Ishikawa (cell line): ENCODE data around the gene CHST2.

Experiments used
- CEBPB ChIP-seq: IDR thresholded peaks from 2 replicates; pipeline ENCODE4 v1.6.1; 2012
- CREB1 ChIP-seq: IDR thresholded peaks from 2 replicates; pipeline ENCODE4 v1.6.1; 2012; ENCODE audit warnings: low read depth
- EGR1 ChIP-seq: IDR thresholded peaks from 2 replicates; pipeline ENCODE4 v1.6.1; 2012
- EP300 ChIP-seq: IDR thresholded peaks from 2 replicates; pipeline ENCODE4 v1.6.1; 2012; ENCODE audit warnings: borderline replicate concordance
- FOXM1 ChIP-seq: IDR thresholded peaks from 2 replicates; pipeline ENCODE4 v1.6.1; 2012; ENCODE audit warnings: low read depth, borderline replicate concordance
- NFIC ChIP-seq: IDR thresholded peaks from 2 replicates; pipeline ENCODE4 v1.6.1; 2012
- RAD21 ChIP-seq: IDR thresholded peaks from 2 replicates; pipeline ENCODE4 v1.6.1; 2012; ENCODE audit warnings: low read depth
- TAF1 ChIP-seq: IDR thresholded peaks from 2 replicates; pipeline ENCODE4 v1.6.1; 2012; ENCODE audit warnings: low read depth, mild to moderate bottlenecking
- TCF12 ChIP-seq: IDR thresholded peaks from 2 replicates; pipeline ENCODE4 v1.6.1; 2012; ENCODE audit warnings: low read depth
- TEAD4 ChIP-seq: IDR thresholded peaks from 2 replicates; pipeline ENCODE4 v1.6.1; 2012
- YY1 ChIP-seq: IDR thresholded peaks from 2 replicates; pipeline ENCODE4 v1.6.1; 2012; ENCODE audit warnings: low read depth
- ZBTB7A ChIP-seq: IDR thresholded peaks from 2 replicates; pipeline ENCODE4 v1.6.1; 2012; ENCODE audit warnings: low read depth
- TF ChIP-seq, protein P1 (sequence below): IDR thresholded peaks from 2 replicates; pipeline ENCODE4 v1.6.1; 2012
- TF ChIP-seq, protein P2 (sequence below): IDR thresholded peaks from 2 replicates; pipeline ENCODE4 v1.6.1; 2012; ENCODE audit warnings: low read depth, mild to moderate bottlenecking
- TF ChIP-seq, protein P3 (sequence below): IDR thresholded peaks from 2 replicates; pipeline ENCODE4 v1.6.1; 2012

The CHST2 gene

DNA sequence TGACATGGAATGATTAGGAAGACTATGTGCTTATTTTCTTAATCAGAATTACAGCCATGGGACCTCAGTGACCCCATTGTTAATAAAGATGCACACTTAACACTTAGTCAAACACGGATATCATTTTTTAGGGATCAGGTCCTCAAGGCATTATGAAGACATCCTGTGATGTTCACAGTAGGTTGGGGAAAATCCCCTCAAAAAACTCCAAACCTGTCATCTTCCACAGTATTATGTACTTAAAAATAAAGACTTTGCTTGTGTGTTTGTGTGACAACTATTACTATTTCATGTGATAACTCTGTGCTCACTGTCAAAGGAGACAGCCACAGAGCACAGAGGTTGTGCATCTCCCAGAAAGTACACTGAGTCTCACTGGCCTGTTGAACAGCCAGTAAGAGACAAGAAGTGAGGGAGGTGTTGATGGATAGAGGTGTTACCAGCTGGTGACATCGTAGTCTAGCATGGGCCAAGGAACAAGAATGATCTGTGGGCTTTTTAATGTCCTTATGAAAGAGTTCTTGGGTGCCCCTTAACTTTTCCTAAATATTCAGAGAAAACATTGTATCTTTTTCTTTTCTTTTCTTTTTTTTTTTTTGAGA lies 18.0 kb downstream of the CHST2 start:
- TF ChIP-seq RAD21 (no peak), TEAD4 (no peak), CEBPB (no peak), ZBTB7A (no peak), EGR1 (no peak), TAF1 (no peak), NFIC (no peak), YY1 (no peak), EP300 (no peak)
- TF ChIP-seq, protein P1, sequence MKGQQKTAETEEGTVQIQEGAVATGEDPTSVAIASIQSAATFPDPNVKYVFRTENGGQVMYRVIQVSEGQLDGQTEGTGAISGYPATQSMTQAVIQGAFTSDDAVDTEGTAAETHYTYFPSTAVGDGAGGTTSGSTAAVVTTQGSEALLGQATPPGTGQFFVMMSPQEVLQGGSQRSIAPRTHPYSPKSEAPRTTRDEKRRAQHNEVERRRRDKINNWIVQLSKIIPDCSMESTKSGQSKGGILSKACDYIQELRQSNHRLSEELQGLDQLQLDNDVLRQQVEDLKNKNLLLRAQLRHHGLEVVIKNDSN, result no peak

DNA sequence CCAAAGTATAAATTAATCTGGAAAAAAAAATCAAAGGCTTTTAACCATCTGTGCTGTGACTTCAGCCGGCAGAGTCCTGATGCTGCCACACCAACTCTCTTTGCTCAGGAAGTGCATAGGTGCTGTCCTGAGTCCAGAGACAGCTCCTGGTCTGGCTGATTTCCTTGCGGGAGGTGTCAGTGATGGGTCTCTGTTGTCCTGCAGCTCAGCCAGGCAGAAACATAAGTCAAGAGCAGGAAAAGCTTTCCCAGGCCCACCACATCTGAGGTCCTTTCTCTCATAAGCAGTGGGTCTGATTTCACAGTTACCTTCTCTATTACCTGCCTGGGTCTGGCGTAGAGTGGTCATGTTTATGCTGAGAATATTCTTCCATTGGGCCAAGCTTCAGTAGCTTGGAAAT lies 19.4 kb downstream of the CHST2 start:
- no peak for TF ChIP-seq EP300
- no peak for TF ChIP-seq NFIC
- TF ChIP-seq, protein P2, sequence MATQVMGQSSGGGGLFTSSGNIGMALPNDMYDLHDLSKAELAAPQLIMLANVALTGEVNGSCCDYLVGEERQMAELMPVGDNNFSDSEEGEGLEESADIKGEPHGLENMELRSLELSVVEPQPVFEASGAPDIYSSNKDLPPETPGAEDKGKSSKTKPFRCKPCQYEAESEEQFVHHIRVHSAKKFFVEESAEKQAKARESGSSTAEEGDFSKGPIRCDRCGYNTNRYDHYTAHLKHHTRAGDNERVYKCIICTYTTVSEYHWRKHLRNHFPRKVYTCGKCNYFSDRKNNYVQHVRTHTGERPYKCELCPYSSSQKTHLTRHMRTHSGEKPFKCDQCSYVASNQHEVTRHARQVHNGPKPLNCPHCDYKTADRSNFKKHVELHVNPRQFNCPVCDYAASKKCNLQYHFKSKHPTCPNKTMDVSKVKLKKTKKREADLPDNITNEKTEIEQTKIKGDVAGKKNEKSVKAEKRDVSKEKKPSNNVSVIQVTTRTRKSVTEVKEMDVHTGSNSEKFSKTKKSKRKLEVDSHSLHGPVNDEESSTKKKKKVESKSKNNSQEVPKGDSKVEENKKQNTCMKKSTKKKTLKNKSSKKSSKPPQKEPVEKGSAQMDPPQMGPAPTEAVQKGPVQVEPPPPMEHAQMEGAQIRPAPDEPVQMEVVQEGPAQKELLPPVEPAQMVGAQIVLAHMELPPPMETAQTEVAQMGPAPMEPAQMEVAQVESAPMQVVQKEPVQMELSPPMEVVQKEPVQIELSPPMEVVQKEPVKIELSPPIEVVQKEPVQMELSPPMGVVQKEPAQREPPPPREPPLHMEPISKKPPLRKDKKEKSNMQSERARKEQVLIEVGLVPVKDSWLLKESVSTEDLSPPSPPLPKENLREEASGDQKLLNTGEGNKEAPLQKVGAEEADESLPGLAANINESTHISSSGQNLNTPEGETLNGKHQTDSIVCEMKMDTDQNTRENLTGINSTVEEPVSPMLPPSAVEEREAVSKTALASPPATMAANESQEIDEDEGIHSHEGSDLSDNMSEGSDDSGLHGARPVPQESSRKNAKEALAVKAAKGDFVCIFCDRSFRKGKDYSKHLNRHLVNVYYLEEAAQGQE, result no peak
- TF ChIP-seq FOXM1, result no peak
- no peak for TF ChIP-seq YY1
- no peak for TF ChIP-seq TEAD4
- TF ChIP-seq, protein P1, result no peak
- no peak for TF ChIP-seq TAF1
- no peak for TF ChIP-seq CREB1
- no peak for TF ChIP-seq RAD21
- no peak for TF ChIP-seq TCF12
- TF ChIP-seq CEBPB, result no peak
- no peak for TF ChIP-seq ZBTB7A
- TF ChIP-seq, protein P3, sequence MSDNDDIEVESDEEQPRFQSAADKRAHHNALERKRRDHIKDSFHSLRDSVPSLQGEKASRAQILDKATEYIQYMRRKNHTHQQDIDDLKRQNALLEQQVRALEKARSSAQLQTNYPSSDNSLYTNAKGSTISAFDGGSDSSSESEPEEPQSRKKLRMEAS, result no peak
- no peak for TF ChIP-seq EGR1

DNA sequence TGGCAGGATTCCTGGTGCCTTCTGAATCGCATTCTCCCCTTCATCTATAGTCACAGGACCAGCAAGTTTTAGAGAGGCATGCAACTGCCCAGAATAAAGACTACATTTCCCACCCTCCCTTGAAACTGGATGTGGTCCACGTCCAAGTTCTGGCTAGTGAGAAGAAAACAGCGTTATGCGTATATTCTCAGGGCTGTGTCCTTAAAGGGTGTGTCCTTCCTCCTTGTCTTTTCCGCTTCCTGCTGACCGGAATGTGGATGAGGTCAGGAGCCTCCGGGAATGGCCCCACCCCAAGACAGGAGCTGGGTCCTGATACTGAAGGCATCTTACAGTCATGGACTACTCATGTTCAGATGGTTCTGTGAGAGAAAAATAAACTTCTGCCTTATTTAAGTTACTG lies 20.2 kb downstream of the CHST2 start:
- TF ChIP-seq YY1 (no peak), FOXM1 (no peak), EP300 (no peak)
- TF ChIP-seq, protein P1, result no peak

DNA sequence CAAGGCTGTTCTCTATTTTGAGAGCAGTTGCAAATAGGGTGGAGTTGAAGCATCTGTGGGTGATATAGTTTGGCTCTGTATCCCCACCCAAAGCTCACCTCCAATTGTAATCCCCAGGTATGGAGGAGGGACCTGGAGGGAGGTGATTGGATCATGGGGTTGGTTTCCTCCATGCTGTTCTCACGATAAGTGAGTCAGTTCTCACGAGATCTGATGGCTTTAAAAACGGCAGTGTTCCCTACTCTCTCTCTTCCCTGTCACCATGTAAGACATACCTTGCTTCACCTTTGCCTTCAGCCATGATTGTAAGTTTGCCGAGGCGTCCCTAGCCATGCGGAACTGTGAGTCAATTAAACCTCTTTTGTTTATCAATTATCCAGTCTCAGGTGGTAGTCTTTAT lies 21.0 kb downstream of the CHST2 start:
- TF ChIP-seq FOXM1 (no peak), YY1 (no peak), ZBTB7A (no peak), EP300 (no peak), NFIC (no peak), RAD21 (no peak), TAF1 (no peak), EGR1 (no peak)
- TF ChIP-seq, protein P2, result no peak

DNA sequence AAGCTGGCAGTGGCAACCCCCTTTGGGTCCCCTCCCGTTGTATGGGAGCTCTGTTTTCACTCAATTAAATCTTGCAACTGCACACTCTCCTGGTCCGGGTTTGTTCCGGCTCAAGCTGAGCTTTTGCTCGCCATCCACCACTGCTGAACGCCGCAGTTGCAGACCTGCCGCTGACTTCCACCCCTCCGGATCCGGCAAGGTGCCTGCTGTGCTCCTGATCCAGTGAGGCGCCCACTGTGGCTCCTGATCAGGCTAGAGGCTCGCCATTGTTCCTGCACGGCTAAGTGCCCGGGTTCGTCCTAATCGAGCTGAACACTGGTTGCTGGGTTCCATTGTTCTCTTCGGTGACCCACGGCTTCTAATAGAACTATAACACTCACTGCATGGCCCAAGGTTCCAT lies 22.8 kb downstream of the CHST2 start:
- TF ChIP-seq ZBTB7A (no peak), RAD21 (no peak), TEAD4 (no peak), TAF1 (no peak), EGR1 (no peak), CEBPB (no peak), FOXM1 (no peak), NFIC (no peak), YY1 (no peak), EP300 (no peak), TCF12 (no peak)
- TF ChIP-seq, protein P2, result no peak
- TF ChIP-seq, protein P3, result no peak
- TF ChIP-seq, protein P1, result no peak
